ENCODE measurements around the gene RSPO1.

RSPO1 gene

DNA sequence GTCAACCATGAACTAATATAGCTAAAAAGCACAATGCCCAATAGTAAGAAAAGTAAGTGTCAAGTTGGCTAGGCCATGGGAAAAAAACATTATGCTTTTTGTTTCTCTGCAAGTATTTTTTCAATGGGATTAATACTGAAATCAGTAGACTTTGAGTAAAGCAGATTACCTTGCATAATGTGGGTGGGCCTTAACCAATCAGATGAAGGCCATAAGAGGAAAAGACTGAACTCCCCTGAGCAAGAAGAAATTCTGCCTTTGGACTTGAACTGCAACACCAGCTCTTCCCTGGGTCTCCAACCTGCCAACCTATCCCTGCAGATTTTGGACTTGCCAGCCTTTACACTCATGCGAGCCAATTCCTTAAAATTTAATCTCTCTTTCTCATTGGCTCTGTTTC, 6.4 kb upstream of the RSPO1 start:
- no peak for DNase-seq (ENCODE audit: low spot score)
- TF ChIP-seq, protein P1, sequence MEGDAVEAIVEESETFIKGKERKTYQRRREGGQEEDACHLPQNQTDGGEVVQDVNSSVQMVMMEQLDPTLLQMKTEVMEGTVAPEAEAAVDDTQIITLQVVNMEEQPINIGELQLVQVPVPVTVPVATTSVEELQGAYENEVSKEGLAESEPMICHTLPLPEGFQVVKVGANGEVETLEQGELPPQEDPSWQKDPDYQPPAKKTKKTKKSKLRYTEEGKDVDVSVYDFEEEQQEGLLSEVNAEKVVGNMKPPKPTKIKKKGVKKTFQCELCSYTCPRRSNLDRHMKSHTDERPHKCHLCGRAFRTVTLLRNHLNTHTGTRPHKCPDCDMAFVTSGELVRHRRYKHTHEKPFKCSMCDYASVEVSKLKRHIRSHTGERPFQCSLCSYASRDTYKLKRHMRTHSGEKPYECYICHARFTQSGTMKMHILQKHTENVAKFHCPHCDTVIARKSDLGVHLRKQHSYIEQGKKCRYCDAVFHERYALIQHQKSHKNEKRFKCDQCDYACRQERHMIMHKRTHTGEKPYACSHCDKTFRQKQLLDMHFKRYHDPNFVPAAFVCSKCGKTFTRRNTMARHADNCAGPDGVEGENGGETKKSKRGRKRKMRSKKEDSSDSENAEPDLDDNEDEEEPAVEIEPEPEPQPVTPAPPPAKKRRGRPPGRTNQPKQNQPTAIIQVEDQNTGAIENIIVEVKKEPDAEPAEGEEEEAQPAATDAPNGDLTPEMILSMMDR (IDR thresholded peaks at IDR 0.05; ENCODE audit: extremely low read depth, missing control alignments) = no peak

DNA sequence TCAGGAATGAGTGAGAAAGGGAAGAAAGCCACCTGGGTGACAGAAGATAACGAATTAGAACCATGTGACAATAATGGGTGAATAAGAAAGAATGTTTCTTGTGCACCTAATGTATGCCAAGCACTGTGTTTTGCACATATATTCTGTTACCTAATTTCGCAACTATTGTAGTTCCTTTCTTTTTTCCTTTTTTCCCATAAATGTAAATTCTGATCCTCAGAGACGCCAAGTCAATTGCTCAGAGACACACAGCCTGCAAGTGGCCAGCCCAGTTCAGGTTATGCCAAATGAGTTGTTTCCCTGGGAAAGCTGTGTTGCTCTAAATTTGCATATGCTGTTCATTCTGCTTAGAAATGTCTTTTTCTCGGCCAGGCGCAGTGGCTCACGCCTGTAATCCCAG, 1.7 kb upstream of the RSPO1 start:
- DNase-seq (ENCODE audit: low spot score) = no peak
- TF ChIP-seq, protein P1 (IDR thresholded peaks at IDR 0.05; ENCODE audit: extremely low read depth, missing control alignments) = no peak

DNA sequence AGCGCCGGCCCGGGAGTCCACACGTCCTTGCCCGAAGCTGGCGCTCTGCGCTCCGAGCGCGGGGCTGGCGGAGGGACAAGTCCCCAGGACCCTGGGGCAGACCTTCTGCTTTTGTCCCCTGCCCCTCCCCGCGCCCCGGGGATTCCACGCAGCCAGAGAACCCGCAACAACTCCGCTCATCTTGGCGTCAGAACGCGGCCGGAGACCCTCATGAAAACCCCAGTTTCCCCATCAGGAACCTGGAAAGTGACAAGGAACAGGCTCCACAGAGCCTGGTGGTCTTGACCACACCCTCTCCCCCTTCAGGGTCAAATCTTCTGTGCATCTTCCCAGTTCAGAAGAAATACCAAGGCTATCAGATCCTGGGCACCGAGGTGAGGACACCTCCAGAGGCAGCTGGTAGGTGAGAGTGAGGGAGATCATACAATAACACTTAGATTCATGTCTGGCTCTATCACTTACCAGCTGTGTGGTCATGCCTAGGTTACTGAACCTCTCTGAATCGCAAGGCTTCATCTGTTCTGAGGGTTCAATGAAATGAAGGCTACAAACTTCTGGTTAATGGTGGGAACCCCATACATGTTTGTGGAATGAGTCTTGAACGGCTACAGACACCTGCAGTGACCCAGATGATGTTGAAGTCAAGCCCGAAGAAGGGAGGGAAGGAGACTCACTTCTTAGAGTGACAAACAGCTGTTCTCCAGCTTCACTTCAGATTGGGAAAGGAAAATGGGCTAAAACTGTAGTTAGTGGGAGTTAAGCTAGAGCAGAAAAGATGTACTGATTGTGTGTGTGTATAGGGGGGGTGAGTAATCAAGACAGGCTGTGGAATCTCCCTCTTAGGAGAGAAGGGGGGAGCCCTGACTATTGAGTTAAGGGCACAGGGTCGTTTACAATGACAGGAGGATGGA, 555 bp upstream of the RSPO1 start:
- DNase-seq (ENCODE audit: low spot score) = no peak
- TF ChIP-seq, protein P1 (IDR thresholded peaks at IDR 0.05; ENCODE audit: extremely low read depth, missing control alignments) = no peak

DNA sequence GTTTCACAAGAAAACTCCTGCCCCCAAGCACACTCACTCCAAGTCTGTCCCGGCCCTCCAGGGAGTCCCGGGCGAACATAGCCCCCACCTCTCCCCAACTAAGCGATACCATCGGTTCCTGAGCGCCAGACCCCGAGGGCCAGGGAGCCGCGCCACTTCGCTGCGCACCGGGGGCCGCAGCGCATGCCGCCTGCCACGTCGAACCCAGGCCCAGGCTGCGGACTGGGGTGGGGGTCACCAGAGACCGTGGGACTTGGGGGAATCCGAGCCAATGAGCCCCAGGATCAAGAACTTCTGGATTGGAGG, 801 bp downstream of the RSPO1 start:
- TF ChIP-seq, protein P1 (IDR thresholded peaks at IDR 0.05; ENCODE audit: extremely low read depth, missing control alignments) = no peak
- no peak for DNase-seq (ENCODE audit: low spot score)

DNA sequence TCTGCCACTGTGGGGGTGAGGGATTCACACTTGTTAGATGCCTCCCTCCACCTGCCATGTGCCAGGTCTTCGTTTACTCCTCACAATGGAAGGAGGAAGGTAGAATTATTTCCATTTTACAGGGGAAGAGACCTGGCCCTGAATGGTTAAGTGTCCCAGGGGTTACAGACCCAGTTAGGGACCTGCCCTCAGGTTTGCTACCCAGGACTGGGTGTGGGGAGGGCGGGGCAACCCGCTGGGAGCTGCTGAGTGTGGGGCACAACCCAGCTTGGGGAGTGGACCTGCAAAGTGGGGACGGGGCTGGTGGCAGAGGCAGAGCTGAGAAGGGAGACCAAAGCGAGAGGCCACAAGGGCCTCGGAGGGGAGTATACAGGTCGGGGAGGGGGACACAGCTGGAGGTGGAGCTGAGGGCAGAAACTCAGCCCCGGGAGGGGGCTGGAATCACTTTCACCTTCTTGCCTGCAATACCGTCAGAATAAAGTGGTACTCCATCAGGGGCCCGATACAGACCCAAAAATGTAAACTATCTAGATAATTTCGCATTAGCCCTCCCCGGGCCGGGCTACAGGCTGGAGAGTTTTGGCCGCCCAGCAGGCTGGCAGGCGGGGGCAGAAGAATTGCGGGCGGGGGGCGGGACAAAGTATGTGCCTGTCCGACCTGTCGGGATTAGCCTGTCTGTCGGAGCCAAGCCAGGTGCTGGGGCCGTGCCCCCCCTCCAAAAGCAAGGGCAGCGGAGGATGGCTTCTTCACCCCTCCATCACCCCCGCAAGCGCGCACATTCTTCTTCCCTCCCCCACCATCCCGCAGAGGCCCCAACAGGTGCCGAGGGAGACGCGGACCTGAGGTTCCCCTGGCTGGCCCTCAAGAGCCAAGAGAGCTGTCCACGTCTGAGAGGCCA, 1.4 kb downstream of the RSPO1 start:
- no peak for DNase-seq (ENCODE audit: low spot score)
- TF ChIP-seq, protein P1 (IDR thresholded peaks at IDR 0.05; ENCODE audit: extremely low read depth, missing control alignments) = no peak

DNA sequence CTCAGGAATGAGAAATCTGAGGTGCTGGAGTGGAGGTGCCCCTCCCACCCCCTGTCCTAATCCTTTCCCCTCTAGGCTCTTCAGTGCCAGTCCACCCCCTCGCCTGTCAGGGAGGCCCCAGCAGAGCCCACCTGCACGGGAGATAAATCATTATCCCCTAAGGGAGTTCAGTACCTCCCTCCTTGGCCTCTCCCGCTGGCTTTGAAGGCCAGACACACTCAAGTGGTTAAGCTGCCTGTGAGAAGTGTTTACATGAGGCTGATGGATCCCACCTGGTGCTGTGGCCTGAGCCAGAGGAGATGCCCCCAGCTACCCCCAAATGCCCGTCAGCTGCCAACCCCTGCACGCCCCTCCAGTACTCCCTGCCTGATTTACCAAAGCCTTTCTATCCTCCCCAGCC, 3.7 kb downstream of the RSPO1 start:
- TF ChIP-seq, protein P1 (IDR thresholded peaks at IDR 0.05; ENCODE audit: extremely low read depth, missing control alignments) = no peak
- no peak for DNase-seq (ENCODE audit: low spot score)

All from GM20000 (cell line).